Measurements from ENCODE around the gene CALML6. TPM values are rescaled to one million over a fixed set of nuclear protein-coding genes. Genes with fewer than 3 reads are reported as not detected.

Gene CALML6
- total RNA-seq, 1 experiment from 2014 or later: 1.5 TPM

DNA sequence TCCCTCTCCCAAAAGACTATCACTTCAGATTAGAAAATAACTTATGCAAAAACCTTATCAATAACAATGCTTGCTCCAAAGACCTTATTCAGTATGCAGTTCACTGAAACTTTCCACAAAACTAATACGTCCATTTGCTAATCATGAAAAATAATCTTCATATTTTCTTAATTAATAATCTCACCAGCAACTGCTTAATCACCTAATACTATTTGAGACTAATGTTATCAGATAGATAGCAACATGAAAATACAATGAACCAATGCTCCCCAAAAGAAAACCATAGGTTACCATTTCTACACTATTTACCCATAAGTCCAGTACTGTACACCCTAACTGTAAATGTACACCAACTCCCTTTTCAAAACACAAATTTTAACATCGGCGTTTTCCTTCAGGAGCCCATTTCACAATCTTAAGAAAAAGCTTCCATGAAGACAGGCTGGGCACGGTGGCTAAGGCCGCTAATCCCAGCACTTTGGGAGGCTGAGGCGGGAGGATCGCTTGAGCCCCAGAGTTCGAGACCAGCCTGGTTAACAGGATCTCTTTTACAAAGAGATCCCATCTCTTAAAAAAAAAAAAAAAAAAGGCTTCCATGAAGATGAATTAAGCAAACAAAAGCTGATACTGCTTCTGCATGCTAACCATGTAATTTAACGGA is 25.8 kb upstream of the CALML6 start:
- in situ Hi-C loops (cut with HindIII; ENCODE audit: low pct_unique_long_range_greater_than_20kb, low sequenced_read_pairs) (loop anchor here (5.0 kb wide), 1 partner anchor 67 kb away; no protein-coding TSS in a partner anchor), intact Hi-C loops (cut with micrococcal nuclease; ENCODE audit: unreplicated experiment) (no loop called here)
- no peak for TF ChIP-seq SIN3A (IDR thresholded peaks at IDR 0.05; ENCODE audit: borderline replicate concordance, insufficient read depth, low read depth, low read length)
- TF ChIP-seq, protein P1, sequence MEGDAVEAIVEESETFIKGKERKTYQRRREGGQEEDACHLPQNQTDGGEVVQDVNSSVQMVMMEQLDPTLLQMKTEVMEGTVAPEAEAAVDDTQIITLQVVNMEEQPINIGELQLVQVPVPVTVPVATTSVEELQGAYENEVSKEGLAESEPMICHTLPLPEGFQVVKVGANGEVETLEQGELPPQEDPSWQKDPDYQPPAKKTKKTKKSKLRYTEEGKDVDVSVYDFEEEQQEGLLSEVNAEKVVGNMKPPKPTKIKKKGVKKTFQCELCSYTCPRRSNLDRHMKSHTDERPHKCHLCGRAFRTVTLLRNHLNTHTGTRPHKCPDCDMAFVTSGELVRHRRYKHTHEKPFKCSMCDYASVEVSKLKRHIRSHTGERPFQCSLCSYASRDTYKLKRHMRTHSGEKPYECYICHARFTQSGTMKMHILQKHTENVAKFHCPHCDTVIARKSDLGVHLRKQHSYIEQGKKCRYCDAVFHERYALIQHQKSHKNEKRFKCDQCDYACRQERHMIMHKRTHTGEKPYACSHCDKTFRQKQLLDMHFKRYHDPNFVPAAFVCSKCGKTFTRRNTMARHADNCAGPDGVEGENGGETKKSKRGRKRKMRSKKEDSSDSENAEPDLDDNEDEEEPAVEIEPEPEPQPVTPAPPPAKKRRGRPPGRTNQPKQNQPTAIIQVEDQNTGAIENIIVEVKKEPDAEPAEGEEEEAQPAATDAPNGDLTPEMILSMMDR (IDR thresholded peaks at IDR 0.05): no peak
- TF ChIP-seq POLR2AphosphoS5 (IDR thresholded peaks at IDR 0.05; ENCODE audit: low read depth, low read length): no peak
- TF ChIP-seq, protein P2, sequence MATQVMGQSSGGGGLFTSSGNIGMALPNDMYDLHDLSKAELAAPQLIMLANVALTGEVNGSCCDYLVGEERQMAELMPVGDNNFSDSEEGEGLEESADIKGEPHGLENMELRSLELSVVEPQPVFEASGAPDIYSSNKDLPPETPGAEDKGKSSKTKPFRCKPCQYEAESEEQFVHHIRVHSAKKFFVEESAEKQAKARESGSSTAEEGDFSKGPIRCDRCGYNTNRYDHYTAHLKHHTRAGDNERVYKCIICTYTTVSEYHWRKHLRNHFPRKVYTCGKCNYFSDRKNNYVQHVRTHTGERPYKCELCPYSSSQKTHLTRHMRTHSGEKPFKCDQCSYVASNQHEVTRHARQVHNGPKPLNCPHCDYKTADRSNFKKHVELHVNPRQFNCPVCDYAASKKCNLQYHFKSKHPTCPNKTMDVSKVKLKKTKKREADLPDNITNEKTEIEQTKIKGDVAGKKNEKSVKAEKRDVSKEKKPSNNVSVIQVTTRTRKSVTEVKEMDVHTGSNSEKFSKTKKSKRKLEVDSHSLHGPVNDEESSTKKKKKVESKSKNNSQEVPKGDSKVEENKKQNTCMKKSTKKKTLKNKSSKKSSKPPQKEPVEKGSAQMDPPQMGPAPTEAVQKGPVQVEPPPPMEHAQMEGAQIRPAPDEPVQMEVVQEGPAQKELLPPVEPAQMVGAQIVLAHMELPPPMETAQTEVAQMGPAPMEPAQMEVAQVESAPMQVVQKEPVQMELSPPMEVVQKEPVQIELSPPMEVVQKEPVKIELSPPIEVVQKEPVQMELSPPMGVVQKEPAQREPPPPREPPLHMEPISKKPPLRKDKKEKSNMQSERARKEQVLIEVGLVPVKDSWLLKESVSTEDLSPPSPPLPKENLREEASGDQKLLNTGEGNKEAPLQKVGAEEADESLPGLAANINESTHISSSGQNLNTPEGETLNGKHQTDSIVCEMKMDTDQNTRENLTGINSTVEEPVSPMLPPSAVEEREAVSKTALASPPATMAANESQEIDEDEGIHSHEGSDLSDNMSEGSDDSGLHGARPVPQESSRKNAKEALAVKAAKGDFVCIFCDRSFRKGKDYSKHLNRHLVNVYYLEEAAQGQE (IDR thresholded peaks at IDR 0.05; ENCODE audit: insufficient read depth in 1 of 2, low read depth in 2 of 2, low read length in 1 of 2): no peak
- TF ChIP-seq TCF7L2 (IDR thresholded peaks at IDR 0.05; ENCODE audit: low read depth, low read length): no peak
- ChIA-PET CTCF (no interaction called here), POLR2A (no interaction called here)
- H3K4me3 ChIP-seq (ENCODE audit: low read depth in 2 of 2, low read length in 2 of 2): peak overlapping the region; percentile 62 to 80
- TSS peak; percentile 77 for BruUV-seq (replicated peaks)
- H3K9me3 ChIP-seq (ENCODE audit: control insufficient read depth, insufficient read depth, low read depth, low read length): no peaks in the 10 kb centered on the region
- H3K27ac ChIP-seq (ENCODE audit: low read length): peak overlapping the region; percentile 91
- peaks cover 43% of the 10 kb centered on the region for H3K4me1 ChIP-seq (ENCODE audit: control insufficient read depth, insufficient read depth, low read length)
- ATAC-seq (no peak), DNase-seq (ENCODE audit: low read depth, low spot score) (no peak)
- no peaks in the 10 kb centered on the region for H3K27me3 ChIP-seq (ENCODE audit: control insufficient read depth, insufficient read depth, low read length)
- H3K36me3 ChIP-seq (ENCODE audit: control insufficient read depth, insufficient read depth, low read length): peaks cover 4% of the 10 kb centered on the region; the same call in 1 of the 2 replicates

DNA sequence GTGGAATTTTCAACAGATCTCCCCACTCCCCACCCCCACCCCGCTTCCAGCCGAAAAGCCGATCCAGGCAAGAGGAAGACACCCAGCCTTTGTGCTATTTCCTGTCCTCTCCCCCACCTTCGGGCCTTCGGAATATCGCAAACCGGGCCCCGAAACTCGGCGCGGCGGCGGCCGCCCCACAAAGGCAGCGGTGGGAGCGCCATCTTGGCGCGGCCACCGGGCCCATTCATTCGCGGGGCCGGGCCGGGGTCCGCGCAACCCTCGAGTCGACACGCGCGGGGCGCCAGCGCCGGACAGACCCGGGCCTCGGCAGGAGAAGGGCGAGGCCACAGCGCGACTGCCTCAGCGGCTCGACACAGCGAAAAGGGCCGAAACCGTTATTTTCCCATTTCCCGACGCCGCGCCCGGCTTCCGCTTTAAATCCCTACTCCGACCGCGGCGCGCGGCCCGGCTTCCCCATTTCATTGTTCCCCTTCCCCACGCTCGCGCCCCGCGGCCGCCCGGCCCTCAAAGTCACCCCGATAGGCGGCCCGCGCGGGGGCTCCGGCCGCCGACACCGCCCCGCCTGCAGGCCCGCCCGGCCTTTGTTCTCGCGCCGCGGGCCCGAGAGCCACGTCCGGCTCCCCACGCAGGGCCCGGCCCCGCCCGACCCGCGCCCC is 25.1 kb upstream of the CALML6 start:
- TF ChIP-seq TCF7L2 (IDR thresholded peaks at IDR 0.05; ENCODE audit: low read depth, low read length) (peak; percentile 76), SIN3A (IDR thresholded peaks at IDR 0.05; ENCODE audit: borderline replicate concordance, insufficient read depth, low read depth, low read length) (0 out of 2 replicates have a peak, but pooled peaks have one; percentile 33), POLR2AphosphoS5 (IDR thresholded peaks at IDR 0.05; ENCODE audit: low read depth, low read length) (peak; percentile 60; the same call in 1 of the 2 replicates)
- TF ChIP-seq, protein P2 (IDR thresholded peaks at IDR 0.05; ENCODE audit: insufficient read depth in 1 of 2, low read depth in 2 of 2, low read length in 1 of 2): no peak
- TF ChIP-seq, protein P1 (IDR thresholded peaks at IDR 0.05): no peak
- H3K4me1 ChIP-seq (ENCODE audit: control insufficient read depth, insufficient read depth, low read length): peaks cover 50% of the 10 kb centered on the region
- ChIA-PET POLR2A (no interaction called here), CTCF (no interaction called here)
- intact Hi-C loops (cut with micrococcal nuclease; ENCODE audit: unreplicated experiment): no loop called here
- no peaks in the 10 kb centered on the region for H3K9me3 ChIP-seq (ENCODE audit: control insufficient read depth, insufficient read depth, low read depth, low read length)
- peak; percentile 45 for ATAC-seq
- peak overlapping the region; percentile 91 for H3K27ac ChIP-seq (ENCODE audit: low read length)
- peak overlapping the region; percentile 62 to 80 for H3K4me3 ChIP-seq (ENCODE audit: low read depth in 2 of 2, low read length in 2 of 2)
- no TSS peak for BruUV-seq (replicated peaks)
- no peaks in the 10 kb centered on the region for H3K27me3 ChIP-seq (ENCODE audit: control insufficient read depth, insufficient read depth, low read length)
- in situ Hi-C loops (cut with HindIII; ENCODE audit: low pct_unique_long_range_greater_than_20kb, low sequenced_read_pairs): loop anchor here (5.0 kb wide), 1 partner anchor 68 kb away; no protein-coding TSS in a partner anchor
- no peak for DNase-seq (ENCODE audit: low read depth, low spot score)
- H3K36me3 ChIP-seq (ENCODE audit: control insufficient read depth, insufficient read depth, low read length): peaks cover 4% of the 10 kb centered on the region; the same call in 1 of the 2 replicates
